GM21381 (cell line): Measurements from ENCODE around the gene NME2.

ENCODE experiments used
- ATAC-seq: cut with Tn5 transposase; IDR thresholded peaks from one replicate; pipeline ENCODE4 v1.9.1; 2021; ENCODE audit warnings: mild to moderate bottlenecking, moderate library complexity; ENCODE audit not compliant: unreplicated experiment

Gene NME2

GRCh38 chr17:51200295-51200694, 34.1 kb downstream of the NME2 start:
- ATAC-seq: no peak

- ATAC-seq: no peak
Observed at GRCh38 chr17:51200846-51201245, 34.6 kb downstream of the NME2 start.

GRCh38 chr17:51203838-51204237, 37.6 kb downstream of the NME2 start:
- ATAC-seq: no peak

GRCh38 chr17:51214920-51215319, 48.7 kb downstream of the NME2 start:
- ATAC-seq: no peak

- no peak for ATAC-seq
Observed at GRCh38 chr17:51217946-51218345, 51.7 kb downstream of the NME2 start.

- no peak for ATAC-seq
Observed at GRCh38 chr17:51221322-51221721, 55.1 kb downstream of the NME2 start.
